Neural cell (in vitro differentiated cells): Measurements from ENCODE around the gene LDB2. TPM values are rescaled to one million over a fixed set of nuclear protein-coding genes. Genes with fewer than 3 reads are reported as not detected.

ENCODE experiments used
- H2AFZ ChIP-seq: fragments of 200-600, 300-800 bp; sonication (generic), shearing (Covaris generic); 2 replicates; pipeline ENCODE4 v1.6.0; 2014; ENCODE audit warnings: low read depth, mild to moderate bottlenecking, antibody characterized with exemption, low read length, moderate library complexity
- H3F3A ChIP-seq: fragments of 200-600 bp; shearing (Covaris generic); 2 replicates; pipeline ENCODE4 v1.6.1; 2016; ENCODE audit warnings: mild to moderate bottlenecking, moderate library complexity, mixed read lengths, antibody characterized with exemption, low read length; ENCODE audit not compliant: insufficient read depth, poor library complexity, severe bottlenecking
- H3K27ac ChIP-seq: fragments of 200-600, 300-800 bp; sonication (generic), shearing (Covaris generic); 2 replicates; pipeline ENCODE4 v1.5.1; 2014; ENCODE audit warnings: mild to moderate bottlenecking, low read length, moderate library complexity
- H3K27me3 ChIP-seq: fragments of 300-800, 200-600 bp; sonication (generic), shearing (Covaris generic); 2 replicates; pipeline ENCODE4 v1.6.0; 2014; ENCODE audit warnings: mild to moderate bottlenecking, low read depth, low read length, moderate library complexity; ENCODE audit not compliant: insufficient read depth
- H3K36me3 ChIP-seq: fragments of 300-800, 200-600 bp; sonication (generic), shearing (Covaris generic); 2 replicates; pipeline ENCODE4 v1.5.1; 2014; ENCODE audit warnings: mild to moderate bottlenecking, antibody characterized with exemption, low read length, moderate library complexity; ENCODE audit not compliant: insufficient read depth
- H3K4me2 ChIP-seq: fragments of 300-800, 200-600 bp; sonication (generic), shearing (Covaris generic); 2 replicates; pipeline ENCODE4 v1.6.0; 2014; ENCODE audit warnings: mild to moderate bottlenecking, low read length
- H3K4me3 ChIP-seq: fragments of 300-800, 200-600 bp; sonication (generic), shearing (Covaris generic); 2 replicates; pipeline ENCODE4 v1.5.1; 2014; ENCODE audit warnings: mild to moderate bottlenecking, low read length, moderate library complexity
- H3K79me2 ChIP-seq: fragments of 200-600 bp; shearing (Covaris generic); replicated peaks from 2 replicates; pipeline ENCODE4 v1.6.0; 2014; ENCODE audit warnings: mild to moderate bottlenecking, low read length, moderate library complexity; ENCODE audit not compliant: insufficient read depth
- H3K9ac ChIP-seq: fragments of 300-800, 200-600 bp; sonication (generic), shearing (Covaris generic); 2 replicates; pipeline ENCODE4 v1.6.1; 2016; ENCODE audit warnings: mild to moderate bottlenecking, low read length, mixed read lengths
- H3K9me2 ChIP-seq: fragments of 200-600 bp; shearing (Covaris generic); 2 replicates; pipeline ENCODE4 v1.6.1; 2016; ENCODE audit warnings: mild to moderate bottlenecking, low read length, mixed read lengths; ENCODE audit not compliant: insufficient read depth
- H3K9me3 ChIP-seq: fragments of 200-600, 300-800 bp; sonication (generic), shearing (Covaris generic); 2 replicates; pipeline ENCODE4 v1.6.1; 2016; ENCODE audit warnings: mild to moderate bottlenecking, mixed run types, low read length, moderate library complexity, mixed read lengths
- H4K20me1 ChIP-seq: fragments of 200-600 bp; shearing (Covaris generic); 2 replicates; pipeline ENCODE4 v1.6.1; 2016; ENCODE audit warnings: mild to moderate bottlenecking, mixed run types; ENCODE audit not compliant: insufficient read depth
- EP300 ChIP-seq: fragments of 450-650 bp; conservative IDR thresholded peaks from 2 replicates; pipeline ENCODE4 v1.6.1; 2014; ENCODE audit warnings: antibody characterized with exemption, mild to moderate bottlenecking, moderate library complexity; ENCODE audit not compliant: poor library complexity, severe bottlenecking
- EZH2 ChIP-seq: fragments of 200-600, 300-800 bp; shearing (Covaris generic), sonication (generic); IDR thresholded peaks from 2 replicates; pipeline ENCODE4 v1.6.1; 2014; ENCODE audit warnings: antibody characterized with exemption, low read length, borderline replicate concordance, mild to moderate bottlenecking; ENCODE audit not compliant: insufficient read depth, poor library complexity, severe bottlenecking
- MXI1 ChIP-seq: fragments of 450-650 bp; conservative IDR thresholded peaks from 2 replicates; pipeline ENCODE4 v1.6.1; 2014; ENCODE audit warnings: antibody characterized with exemption, mild to moderate bottlenecking; ENCODE audit not compliant: poor library complexity, severe bottlenecking
- POLR2AphosphoS5 ChIP-seq: IDR thresholded peaks from 2 replicates; pipeline ENCODE4 v1.6.1; 2012
- RAD21 ChIP-seq: fragments of 450-650 bp; conservative IDR thresholded peaks from 2 replicates; pipeline ENCODE4 v1.6.1; 2014; ENCODE audit warnings: antibody characterized with exemption, mild to moderate bottlenecking, moderate library complexity
- SMC3 ChIP-seq: fragments of 450-650 bp; conservative IDR thresholded peaks from 2 replicates; pipeline ENCODE4 v1.6.1; 2014; ENCODE audit warnings: antibody characterized with exemption, mild to moderate bottlenecking, moderate library complexity; ENCODE audit not compliant: poor library complexity
- TAF1 ChIP-seq: IDR thresholded peaks from 2 replicates; pipeline ENCODE4 v1.6.1; 2012; ENCODE audit warnings: low read depth
- polyA plus RNA-seq: library from polyadenylated mRNA; depleted of rRNA; stranded (reverse); fragments of >200 nt; gene quantifications from 2 replicates; pipeline ENCODE4 v1.2.3, GENCODE V29; 2014
- TF ChIP-seq, protein P1 (sequence below): IDR thresholded peaks from 2 replicates; pipeline ENCODE4 v1.6.1; 2012; ENCODE audit warnings: borderline replicate concordance
- TF ChIP-seq, protein P2 (sequence below): fragments of 450-650 bp; IDR thresholded peaks from 2 replicates; pipeline ENCODE4 v1.5.1; 2014; ENCODE audit warnings: antibody characterized with exemption, mild to moderate bottlenecking, moderate library complexity; ENCODE audit not compliant: poor library complexity, severe bottlenecking

The LDB2 gene
- polyA plus RNA-seq, 1 donor from 2014 or later: 58.9 TPM

DNA sequence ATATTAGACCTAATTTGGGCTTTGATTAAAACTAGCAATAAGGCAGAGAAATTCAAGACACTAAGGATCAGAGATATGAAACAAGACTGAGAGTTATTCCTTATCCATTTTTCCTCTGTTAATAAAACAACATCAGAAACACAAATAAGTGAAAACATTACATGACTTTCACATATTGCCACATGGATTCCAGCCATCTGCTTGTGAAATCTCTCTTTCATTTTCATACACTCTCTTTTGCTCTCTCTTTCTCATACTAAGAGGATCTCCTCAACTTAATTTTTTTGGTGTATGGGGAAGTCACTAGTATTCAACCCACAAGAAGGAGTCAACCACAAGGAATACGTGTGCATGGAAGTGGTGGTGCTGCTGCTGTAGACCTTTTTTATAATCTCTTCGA lies 183.0 kb downstream of the LDB2 start:
- no peak overlapping the region for H2AFZ ChIP-seq
- H3K79me2 ChIP-seq: no peaks in the 10 kb centered on the region
- no peak overlapping the region for H3K4me3 ChIP-seq
- H3K27me3 ChIP-seq: no peaks in the 10 kb centered on the region
- no peaks in the 10 kb centered on the region for H3K9me2 ChIP-seq
- H3K4me2 ChIP-seq: no peak overlapping the region
- no peak overlapping the region for H3K9ac ChIP-seq
- H3F3A ChIP-seq: no peaks in the 10 kb centered on the region
- H3K27ac ChIP-seq: no peak overlapping the region
- H4K20me1 ChIP-seq: no peaks in the 10 kb centered on the region
- TF ChIP-seq EZH2 (no peak), MXI1 (no peak), SMC3 (no peak), EP300 (no peak), RAD21 (no peak), TAF1 (no peak), POLR2AphosphoS5 (no peak)
- TF ChIP-seq, protein P1, sequence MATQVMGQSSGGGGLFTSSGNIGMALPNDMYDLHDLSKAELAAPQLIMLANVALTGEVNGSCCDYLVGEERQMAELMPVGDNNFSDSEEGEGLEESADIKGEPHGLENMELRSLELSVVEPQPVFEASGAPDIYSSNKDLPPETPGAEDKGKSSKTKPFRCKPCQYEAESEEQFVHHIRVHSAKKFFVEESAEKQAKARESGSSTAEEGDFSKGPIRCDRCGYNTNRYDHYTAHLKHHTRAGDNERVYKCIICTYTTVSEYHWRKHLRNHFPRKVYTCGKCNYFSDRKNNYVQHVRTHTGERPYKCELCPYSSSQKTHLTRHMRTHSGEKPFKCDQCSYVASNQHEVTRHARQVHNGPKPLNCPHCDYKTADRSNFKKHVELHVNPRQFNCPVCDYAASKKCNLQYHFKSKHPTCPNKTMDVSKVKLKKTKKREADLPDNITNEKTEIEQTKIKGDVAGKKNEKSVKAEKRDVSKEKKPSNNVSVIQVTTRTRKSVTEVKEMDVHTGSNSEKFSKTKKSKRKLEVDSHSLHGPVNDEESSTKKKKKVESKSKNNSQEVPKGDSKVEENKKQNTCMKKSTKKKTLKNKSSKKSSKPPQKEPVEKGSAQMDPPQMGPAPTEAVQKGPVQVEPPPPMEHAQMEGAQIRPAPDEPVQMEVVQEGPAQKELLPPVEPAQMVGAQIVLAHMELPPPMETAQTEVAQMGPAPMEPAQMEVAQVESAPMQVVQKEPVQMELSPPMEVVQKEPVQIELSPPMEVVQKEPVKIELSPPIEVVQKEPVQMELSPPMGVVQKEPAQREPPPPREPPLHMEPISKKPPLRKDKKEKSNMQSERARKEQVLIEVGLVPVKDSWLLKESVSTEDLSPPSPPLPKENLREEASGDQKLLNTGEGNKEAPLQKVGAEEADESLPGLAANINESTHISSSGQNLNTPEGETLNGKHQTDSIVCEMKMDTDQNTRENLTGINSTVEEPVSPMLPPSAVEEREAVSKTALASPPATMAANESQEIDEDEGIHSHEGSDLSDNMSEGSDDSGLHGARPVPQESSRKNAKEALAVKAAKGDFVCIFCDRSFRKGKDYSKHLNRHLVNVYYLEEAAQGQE: no peak
- TF ChIP-seq, protein P2, sequence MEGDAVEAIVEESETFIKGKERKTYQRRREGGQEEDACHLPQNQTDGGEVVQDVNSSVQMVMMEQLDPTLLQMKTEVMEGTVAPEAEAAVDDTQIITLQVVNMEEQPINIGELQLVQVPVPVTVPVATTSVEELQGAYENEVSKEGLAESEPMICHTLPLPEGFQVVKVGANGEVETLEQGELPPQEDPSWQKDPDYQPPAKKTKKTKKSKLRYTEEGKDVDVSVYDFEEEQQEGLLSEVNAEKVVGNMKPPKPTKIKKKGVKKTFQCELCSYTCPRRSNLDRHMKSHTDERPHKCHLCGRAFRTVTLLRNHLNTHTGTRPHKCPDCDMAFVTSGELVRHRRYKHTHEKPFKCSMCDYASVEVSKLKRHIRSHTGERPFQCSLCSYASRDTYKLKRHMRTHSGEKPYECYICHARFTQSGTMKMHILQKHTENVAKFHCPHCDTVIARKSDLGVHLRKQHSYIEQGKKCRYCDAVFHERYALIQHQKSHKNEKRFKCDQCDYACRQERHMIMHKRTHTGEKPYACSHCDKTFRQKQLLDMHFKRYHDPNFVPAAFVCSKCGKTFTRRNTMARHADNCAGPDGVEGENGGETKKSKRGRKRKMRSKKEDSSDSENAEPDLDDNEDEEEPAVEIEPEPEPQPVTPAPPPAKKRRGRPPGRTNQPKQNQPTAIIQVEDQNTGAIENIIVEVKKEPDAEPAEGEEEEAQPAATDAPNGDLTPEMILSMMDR: no peak
- H3K9me3 ChIP-seq: no peaks in the 10 kb centered on the region
- H3K36me3 ChIP-seq: no peaks in the 10 kb centered on the region

DNA sequence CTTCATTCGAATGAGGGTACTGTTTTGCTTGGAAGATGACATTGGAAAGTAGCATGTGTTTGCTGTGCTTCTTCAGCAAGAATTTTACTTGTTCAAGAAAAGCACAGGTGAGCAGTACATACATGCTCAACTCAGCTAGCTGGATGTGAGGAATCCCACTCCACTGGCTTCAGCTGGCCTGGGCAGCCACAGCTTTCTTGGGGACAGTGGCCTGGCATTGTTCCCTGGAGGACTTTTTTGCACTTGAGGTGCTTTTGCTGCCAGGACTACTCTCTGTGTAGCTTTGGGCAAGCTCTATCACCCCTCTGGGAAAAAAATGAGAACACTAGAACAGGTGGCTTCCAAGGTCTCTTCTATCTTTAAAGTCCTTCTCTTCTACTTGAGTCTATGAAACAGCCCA lies 184.3 kb downstream of the LDB2 start:
- TF ChIP-seq RAD21 (no peak), TAF1 (no peak), EZH2 (no peak), POLR2AphosphoS5 (no peak), MXI1 (no peak), EP300 (no peak), SMC3 (no peak)
- TF ChIP-seq, protein P2: no peak
- TF ChIP-seq, protein P1: no peak
- H3K4me2 ChIP-seq: no peak overlapping the region
- H3K9me2 ChIP-seq: no peaks in the 10 kb centered on the region
- no peaks in the 10 kb centered on the region for H3K9me3 ChIP-seq
- H2AFZ ChIP-seq: no peak overlapping the region
- no peaks in the 10 kb centered on the region for H3K27me3 ChIP-seq
- H4K20me1 ChIP-seq: no peaks in the 10 kb centered on the region
- H3K9ac ChIP-seq: no peak overlapping the region
- no peak overlapping the region for H3K4me3 ChIP-seq
- no peaks in the 10 kb centered on the region for H3F3A ChIP-seq
- no peak overlapping the region for H3K27ac ChIP-seq
- no peaks in the 10 kb centered on the region for H3K36me3 ChIP-seq
- no peaks in the 10 kb centered on the region for H3K79me2 ChIP-seq
